Mesothelial cell of epicardium (in vitro differentiated cells): Measurements from ENCODE around the gene FZD2. TPM values are rescaled to one million over a fixed set of nuclear protein-coding genes. Genes with fewer than 3 reads are reported as not detected.

Source experiments
- DNase-seq, 2 experiments: peaks; one replicate each; pipeline ENCODE4 v3.0.0; 2021; ENCODE audit warnings: low spot score in 2 of 2; ENCODE audit not compliant: unreplicated experiment in 2 of 2
- H3K27ac Mint-ChIP-seq: 2 replicates; pipeline ENCODE4 v1.8.0; 2021; ENCODE audit warnings: mixed read lengths
- H3K27me3 Mint-ChIP-seq: 2 replicates; pipeline ENCODE4 v1.8.0; 2021; ENCODE audit warnings: low read depth, mixed read lengths
- H3K36me3 Mint-ChIP-seq: 2 replicates; pipeline ENCODE4 v1.8.0; 2021; ENCODE audit warnings: mixed read lengths
- H3K4me1 Mint-ChIP-seq: 2 replicates; pipeline ENCODE4 v1.8.0; 2021; ENCODE audit warnings: mixed read lengths
- H3K4me3 Mint-ChIP-seq: 2 replicates; pipeline ENCODE4 v1.8.0; 2021; ENCODE audit warnings: mild to moderate bottlenecking, moderate library complexity, mixed read lengths
- H3K9me3 Mint-ChIP-seq: 2 replicates; pipeline ENCODE4 v1.8.0; 2021; ENCODE audit warnings: mixed read lengths
- CTCF ChIP-seq: fragments of 200-600 bp; sonication (generic); IDR thresholded peaks from one replicate; pipeline ENCODE4 v1.5.0; 2021; ENCODE audit warnings: antibody characterized with exemption; ENCODE audit not compliant: unreplicated experiment
- total RNA-seq: library from RNA; stranded (reverse); gene quantifications from 3 replicates; pipeline ENCODE4 v1.2.1, GENCODE V29; 2021

FZD2 gene
- total RNA-seq, 1 donor from 2014 or later: 88.3 TPM

GRCh38 chr17:44602390-44602789 is 45.1 kb downstream of the FZD2 start:
- no peak overlapping the region for H3K4me3 Mint-ChIP-seq
- DNase-seq: peak in 1 of 2 experiments; percentile 48
- no peaks in the 10 kb centered on the region for H3K36me3 Mint-ChIP-seq
- no peaks in the 10 kb centered on the region for H3K9me3 Mint-ChIP-seq
- TF ChIP-seq CTCF: no peak
- H3K27me3 Mint-ChIP-seq: no peaks in the 10 kb centered on the region
- peaks cover 52% of the 10 kb centered on the region for H3K4me1 Mint-ChIP-seq
- peak overlapping the region; percentile 54 for H3K27ac Mint-ChIP-seq

- no peak for TF ChIP-seq CTCF
- no peaks in the 10 kb centered on the region for H3K27me3 Mint-ChIP-seq
- H3K9me3 Mint-ChIP-seq: no peaks in the 10 kb centered on the region
- no peak for DNase-seq
- no peaks in the 10 kb centered on the region for H3K36me3 Mint-ChIP-seq
- no peak overlapping the region for H3K4me3 Mint-ChIP-seq
- peak overlapping the region; percentile 54 for H3K27ac Mint-ChIP-seq
- peaks cover 57% of the 10 kb centered on the region for H3K4me1 Mint-ChIP-seq
These were observed 45.7 kb downstream of the FZD2 start for GRCh38 chr17:44602970-44603369.

GRCh38 chr17:44604116-44604761 is 47.0 kb downstream of the FZD2 start:
- DNase-seq: no peak
- H3K36me3 Mint-ChIP-seq: no peaks in the 10 kb centered on the region
- no peak overlapping the region for H3K27ac Mint-ChIP-seq
- no peaks in the 10 kb centered on the region for H3K9me3 Mint-ChIP-seq
- H3K4me1 Mint-ChIP-seq: peaks cover 59% of the 10 kb centered on the region
- H3K27me3 Mint-ChIP-seq: no peaks in the 10 kb centered on the region
- no peak overlapping the region for H3K4me3 Mint-ChIP-seq
- TF ChIP-seq CTCF: no peak

GRCh38 chr17:44604768-44605485 is 47.6 kb downstream of the FZD2 start:
- DNase-seq: no peak
- Mint-ChIP-seq H3K9me3 (no peaks in the 10 kb centered on the region), H3K27ac (peak overlapping the region; percentile 39), H3K4me1 (peaks cover 56% of the 10 kb centered on the region), H3K4me3 (no peak overlapping the region), H3K36me3 (no peaks in the 10 kb centered on the region), H3K27me3 (no peaks in the 10 kb centered on the region)
- no peak for TF ChIP-seq CTCF

GRCh38 chr17:44606658-44607057 is 49.4 kb downstream of the FZD2 start:
- no peak for TF ChIP-seq CTCF
- H3K4me1 Mint-ChIP-seq: peaks cover 59% of the 10 kb centered on the region
- H3K27ac Mint-ChIP-seq: no peak overlapping the region
- no peaks in the 10 kb centered on the region for H3K9me3 Mint-ChIP-seq
- no peaks in the 10 kb centered on the region for H3K36me3 Mint-ChIP-seq
- H3K4me3 Mint-ChIP-seq: no peak overlapping the region
- no peak for DNase-seq
- no peaks in the 10 kb centered on the region for H3K27me3 Mint-ChIP-seq
